Activated CD4-positive, CD25-positive, alpha-beta regulatory T cell treated with anti-CD3 and anti-CD28 coated beads, Interleukin-2, amount 50 U/mL, for 24 hours (primary cell): ENCODE data around the gene ERAP2.
A peak's percentile ranks its signal among the peaks of the same experiment; 100 is the strongest.

Experiments used
- ATAC-seq, 2 donors: fragments of 150-1000 bp; cut with Tn5 transposase; one replicate each; pipeline ENCODE4 v1.10.0; 2021; ENCODE audit warnings: mild to moderate bottlenecking in 1 of 2, moderate library complexity in 1 of 2

Gene ERAP2

GRCh38 chr5:96863114-96863513 lies 13.2 kb upstream of the ERAP2 start:
- ATAC-seq: peak in 1 of 2 donors; percentile 20

- no peak for ATAC-seq
These were observed 12.2 kb upstream of the ERAP2 start for GRCh38 chr5:96863949-96864584.

GRCh38 chr5:96864922-96865530 lies 11.3 kb upstream of the ERAP2 start:
- ATAC-seq: no peak

GRCh38 chr5:96868603-96869371 lies 7.5 kb upstream of the ERAP2 start:
- peak; percentile 73 to 77 for ATAC-seq

GRCh38 chr5:96869372-96869641 lies 7.0 kb upstream of the ERAP2 start:
- ATAC-seq: no peak

- peak; percentile 75 to 77 for ATAC-seq
These were observed 5.9 kb upstream of the ERAP2 start for GRCh38 chr5:96870094-96871026.

- no peak for ATAC-seq
These were observed 5.3 kb upstream of the ERAP2 start for GRCh38 chr5:96871027-96871399.

GRCh38 chr5:96871686-96872085 lies 4.6 kb upstream of the ERAP2 start:
- peak in 1 of 2 donors; percentile 19 for ATAC-seq

GRCh38 chr5:96873449-96873848 lies 2.9 kb upstream of the ERAP2 start:
- ATAC-seq: no peak

- no peak for ATAC-seq
These were observed 1.7 kb upstream of the ERAP2 start for GRCh38 chr5:96874631-96875030.

- ATAC-seq: peak; percentile 39 to 54
These were observed 459 bp upstream of the ERAP2 start for GRCh38 chr5:96875791-96876291.

GRCh38 chr5:96876977-96877469 lies 723 bp downstream of the ERAP2 start:
- peak in 1 of 2 donors; percentile 8 for ATAC-seq

GRCh38 chr5:96879665-96880064 lies 3.4 kb downstream of the ERAP2 start:
- no peak for ATAC-seq

GRCh38 chr5:96880444-96881164 lies 4.3 kb downstream of the ERAP2 start:
- ATAC-seq: no peak

GRCh38 chr5:96881511-96882115 lies 5.3 kb downstream of the ERAP2 start:
- peak; percentile 52 to 57 for ATAC-seq

- no peak for ATAC-seq
These were observed 7.6 kb downstream of the ERAP2 start for GRCh38 chr5:96883871-96884270.

GRCh38 chr5:96884995-96885394 lies 8.7 kb downstream of the ERAP2 start:
- ATAC-seq: no peak

- peak; percentile 79 to 85 for ATAC-seq
These were observed 9.4 kb downstream of the ERAP2 start for GRCh38 chr5:96885518-96886338.

- peak; percentile 25 to 55 for ATAC-seq
These were observed 17.0 kb downstream of the ERAP2 start for GRCh38 chr5:96893342-96893741.

- peak; percentile 71 to 76 for ATAC-seq
These were observed 20.0 kb downstream of the ERAP2 start for GRCh38 chr5:96896276-96896675.

GRCh38 chr5:96896806-96897205 lies 20.5 kb downstream of the ERAP2 start:
- peak; percentile 59 to 72 for ATAC-seq
